Measurements from ENCODE around the gene CD244. TPM values are rescaled to one million over a fixed set of nuclear protein-coding genes. Genes with fewer than 3 reads are reported as not detected.

The CD244 gene
- total RNA-seq, 2 donors from 2014 or later: 0.55 to 1.1 TPM

DNA sequence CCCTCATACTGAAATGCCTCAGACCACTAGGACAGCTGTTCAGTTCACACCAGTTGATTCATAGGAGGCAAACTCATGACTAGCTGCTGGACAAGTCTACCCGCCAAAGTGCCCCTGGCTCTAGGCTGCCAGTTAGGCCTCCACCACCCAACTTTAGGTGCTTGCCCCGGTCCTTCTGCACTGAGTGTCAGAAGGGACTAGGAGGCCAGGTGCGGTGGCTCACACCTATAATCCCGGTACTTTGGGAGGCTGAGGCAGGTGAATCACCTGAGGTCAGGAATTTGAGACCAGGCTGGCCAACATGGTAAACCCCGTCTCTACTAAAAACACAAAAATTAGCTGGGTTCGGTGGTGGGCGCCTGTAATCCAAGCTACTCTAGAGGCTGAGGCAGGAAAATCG is 47.8 kb downstream of the CD244 start:
- no peaks in the 10 kb centered on the region for H3K36me3 ChIP-seq
- H3K9me3 ChIP-seq: no peaks in the 10 kb centered on the region
- no peak overlapping the region for H3K4me3 ChIP-seq
- no peaks in the 10 kb centered on the region for H3K27me3 ChIP-seq (replicated peaks; ENCODE audit: insufficient read depth)
- intact Hi-C loops (cut with DNase I): no loop called here
- WGBS: over 99% methylated on average over 8 of the region's 8 CpGs
- no peak for DNase-seq (ENCODE audit: low spot score)
- TF ChIP-seq POLR2A (IDR thresholded peaks at IDR 0.05) (no peak), CTCF (IDR thresholded peaks at IDR 0.05) (no peak), POLR2AphosphoS5 (IDR thresholded peaks at IDR 0.05) (no peak)
- H3K4me1 ChIP-seq (replicated peaks): no peaks in the 10 kb centered on the region
- H3K27ac ChIP-seq: no peak overlapping the region

DNA sequence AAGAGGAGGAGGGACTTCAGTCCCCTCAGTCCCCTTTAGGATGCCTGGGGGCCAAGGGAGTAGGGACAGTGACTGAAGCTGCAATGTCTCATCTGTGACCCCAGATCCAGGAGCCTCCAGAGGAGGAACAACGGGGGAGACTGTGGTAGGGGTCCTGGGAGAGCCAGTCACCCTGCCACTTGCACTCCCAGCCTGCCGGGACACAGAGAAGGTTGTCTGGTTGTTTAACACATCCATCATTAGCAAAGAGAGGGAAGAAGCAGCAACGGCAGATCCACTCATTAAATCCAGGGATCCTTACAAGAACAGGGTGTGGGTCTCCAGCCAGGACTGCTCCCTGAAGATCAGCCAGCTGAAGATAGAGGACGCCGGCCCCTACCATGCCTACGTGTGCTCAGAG is 48.4 kb downstream of the CD244 start:
- no peak for DNase-seq (ENCODE audit: low spot score)

GRCh38 chr1:160813215-160813614 is 49.5 kb downstream of the CD244 start:
- DNase-seq (ENCODE audit: low spot score): no peak
- H3K36me3 ChIP-seq: no peaks in the 10 kb centered on the region

More for the DNA sequence above, 48.4 kb downstream of the CD244 start:
- H3K4me3 ChIP-seq: no peak overlapping the region
- no peaks in the 10 kb centered on the region for H3K36me3 ChIP-seq
- intact Hi-C loops (cut with DNase I): no loop called here
- no peaks in the 10 kb centered on the region for H3K9me3 ChIP-seq
- H3K27ac ChIP-seq: no peak overlapping the region
- 90% methylated on average over 6 of the region's 6 CpGs for WGBS
- no peaks in the 10 kb centered on the region for H3K4me1 ChIP-seq (replicated peaks)
- H3K27me3 ChIP-seq (replicated peaks; ENCODE audit: insufficient read depth): no peaks in the 10 kb centered on the region
- TF ChIP-seq CTCF (IDR thresholded peaks at IDR 0.05) (no peak), POLR2A (IDR thresholded peaks at IDR 0.05) (no peak), POLR2AphosphoS5 (IDR thresholded peaks at IDR 0.05) (no peak)

DNA sequence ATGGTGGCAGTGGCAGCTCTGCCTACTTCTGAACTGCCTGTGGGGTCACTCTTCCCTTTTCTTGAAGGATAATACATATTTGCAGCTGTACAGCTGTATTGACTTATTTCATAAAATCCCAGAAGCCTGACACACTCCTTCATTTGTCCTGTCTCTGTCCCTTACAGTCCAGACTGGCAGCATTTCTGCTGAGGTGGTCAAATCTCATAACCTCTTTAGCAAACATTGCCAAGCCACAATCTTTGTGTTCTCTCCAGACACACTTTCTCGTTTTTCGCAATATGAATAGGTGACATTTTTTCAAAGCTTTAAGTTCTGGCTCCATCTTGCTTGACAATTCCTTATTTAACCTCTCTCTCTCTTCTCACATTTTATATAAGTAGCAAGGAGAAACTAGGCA is 51.5 kb downstream of the CD244 start:
- Histone ChIP-seq H3K27ac (no peak overlapping the region), H3K4me3 (no peak overlapping the region), H3K27me3 (replicated peaks; ENCODE audit: insufficient read depth) (no peaks in the 10 kb centered on the region), H3K4me1 (replicated peaks) (no peaks in the 10 kb centered on the region), H3K36me3 (no peaks in the 10 kb centered on the region), H3K9me3 (no peaks in the 10 kb centered on the region)
- TF ChIP-seq POLR2AphosphoS5 (IDR thresholded peaks at IDR 0.05) (no peak), CTCF (IDR thresholded peaks at IDR 0.05) (no peak), POLR2A (IDR thresholded peaks at IDR 0.05) (no peak)
- DNase-seq (ENCODE audit: low spot score): no peak
- intact Hi-C loops (cut with DNase I): no loop called here
- 55% methylated on average over 2 of the region's 2 CpGs for WGBS

More at GRCh38 chr1:160813215-160813614, 49.5 kb downstream of the CD244 start:
- Histone ChIP-seq H3K27ac (no peak overlapping the region), H3K9me3 (no peaks in the 10 kb centered on the region), H3K4me1 (replicated peaks) (no peaks in the 10 kb centered on the region), H3K27me3 (replicated peaks; ENCODE audit: insufficient read depth) (no peaks in the 10 kb centered on the region), H3K4me3 (no peak overlapping the region)
- WGBS: 82% methylated on average over 7 of the region's 7 CpGs
- TF ChIP-seq CTCF (IDR thresholded peaks at IDR 0.05): no peak
- no peak for TF ChIP-seq POLR2A (IDR thresholded peaks at IDR 0.05)
- no peak for TF ChIP-seq POLR2AphosphoS5 (IDR thresholded peaks at IDR 0.05)
- intact Hi-C loops (cut with DNase I): no loop called here

- TF ChIP-seq POLR2AphosphoS5 (IDR thresholded peaks at IDR 0.05) (no peak), POLR2A (IDR thresholded peaks at IDR 0.05) (no peak), CTCF (IDR thresholded peaks at IDR 0.05) (no peak)
- intact Hi-C loops (cut with DNase I): no loop called here
- Histone ChIP-seq H3K9me3 (no peaks in the 10 kb centered on the region), H3K27ac (no peak overlapping the region), H3K4me1 (replicated peaks) (no peaks in the 10 kb centered on the region), H3K4me3 (no peak overlapping the region), H3K27me3 (replicated peaks; ENCODE audit: insufficient read depth) (no peaks in the 10 kb centered on the region), H3K36me3 (no peaks in the 10 kb centered on the region)
- no peak for DNase-seq (ENCODE audit: low spot score)
- WGBS: 55% methylated on average over 1 of the region's 1 CpG
These were observed 52.2 kb downstream of the CD244 start for GRCh38 chr1:160810486-160810885.
